Measurements from ENCODE around the gene SNX25. TPM values are rescaled to one million over a fixed set of nuclear protein-coding genes. Genes with fewer than 3 reads are reported as not detected.

SNX25 gene
- total and polyA plus RNA-seq, 2 donors (not counting 1 experiment from before 2014, with no cell fraction given): 12.0 to 77.6 TPM

DNA sequence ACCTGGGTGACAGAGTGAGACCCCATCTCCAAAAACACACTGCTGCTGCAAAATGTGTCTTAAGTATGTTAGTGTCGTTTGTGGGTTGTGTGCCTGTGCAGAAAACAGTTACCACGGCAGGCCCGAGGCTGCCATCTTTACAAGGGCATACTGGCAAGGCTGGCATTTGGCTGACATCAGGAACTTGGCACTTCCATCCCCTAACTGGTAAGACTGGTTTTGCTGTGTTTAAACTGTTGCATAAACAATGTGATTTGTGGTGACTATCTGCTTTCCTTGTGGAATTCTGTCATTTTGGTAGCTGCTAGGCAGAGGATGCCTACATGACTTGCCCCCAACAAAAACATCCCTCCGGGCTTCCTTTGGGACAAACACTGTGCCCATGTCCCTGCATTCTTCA, 174.1 kb downstream of the SNX25 start:
- intact Hi-C loops (cut with micrococcal nuclease): no loop called here
- no peak overlapping the region for H3K4me3 Mint-ChIP-seq
- ATAC-seq (ENCODE audit: low read depth) (no peak), DNase-seq (no peak)
- H3K27ac Mint-ChIP-seq: no peak overlapping the region
- H3K4me1 Mint-ChIP-seq: peaks cover 9% of the 10 kb centered on the region
- H3K27ac ChIP-seq (ENCODE audit: low read length in 2 of 2): no peak overlapping the region
- H3K27me3 Mint-ChIP-seq: no peaks in the 10 kb centered on the region
- no peak overlapping the region for H2AFZ ChIP-seq (ENCODE audit: insufficient read depth, low read depth, low read length, poor library complexity, severe bottlenecking)
- TF ChIP-seq EZH2 (IDR thresholded peaks at IDR 0.05; ENCODE audit: borderline replicate concordance, insufficient read depth, low read depth, low read length, poor library complexity, severe bottlenecking): no peak
- TF ChIP-seq, protein P1, sequence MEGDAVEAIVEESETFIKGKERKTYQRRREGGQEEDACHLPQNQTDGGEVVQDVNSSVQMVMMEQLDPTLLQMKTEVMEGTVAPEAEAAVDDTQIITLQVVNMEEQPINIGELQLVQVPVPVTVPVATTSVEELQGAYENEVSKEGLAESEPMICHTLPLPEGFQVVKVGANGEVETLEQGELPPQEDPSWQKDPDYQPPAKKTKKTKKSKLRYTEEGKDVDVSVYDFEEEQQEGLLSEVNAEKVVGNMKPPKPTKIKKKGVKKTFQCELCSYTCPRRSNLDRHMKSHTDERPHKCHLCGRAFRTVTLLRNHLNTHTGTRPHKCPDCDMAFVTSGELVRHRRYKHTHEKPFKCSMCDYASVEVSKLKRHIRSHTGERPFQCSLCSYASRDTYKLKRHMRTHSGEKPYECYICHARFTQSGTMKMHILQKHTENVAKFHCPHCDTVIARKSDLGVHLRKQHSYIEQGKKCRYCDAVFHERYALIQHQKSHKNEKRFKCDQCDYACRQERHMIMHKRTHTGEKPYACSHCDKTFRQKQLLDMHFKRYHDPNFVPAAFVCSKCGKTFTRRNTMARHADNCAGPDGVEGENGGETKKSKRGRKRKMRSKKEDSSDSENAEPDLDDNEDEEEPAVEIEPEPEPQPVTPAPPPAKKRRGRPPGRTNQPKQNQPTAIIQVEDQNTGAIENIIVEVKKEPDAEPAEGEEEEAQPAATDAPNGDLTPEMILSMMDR (IDR thresholded peaks at IDR 0.05): no peak
- ChIA-PET POLR2A (no interaction called here), CTCF (interaction anchor here (1.3 kb wide), 1 partner anchor 13 kb away, joined by 3 read pairs; the partner anchor contains the start of genes ANKRD37 and LRP2BP)
- H3K9me3 ChIP-seq (ENCODE audit: control extremely low read depth in 1 of 3, control insufficient read depth in 2 of 3, insufficient read depth in 1 of 3, low read length in 2 of 3): peaks cover 3 to 4% (median 4%) of the 10 kb centered on the region in 3 donors
- no peak overlapping the region for H3K4me3 ChIP-seq (ENCODE audit: control extremely low read depth in 1 of 5, extremely low read depth in 1 of 5, insufficient read depth in 1 of 5, low read depth in 2 of 5, low read length in 4 of 5)
- H3K79me2 ChIP-seq (ENCODE audit: control insufficient read depth, insufficient read depth, low read length): no peaks in the 10 kb centered on the region
- H3K36me3 ChIP-seq (replicated peaks in 1 of 2; ENCODE audit: control extremely low read depth in 1 of 2, control insufficient read depth in 1 of 2, extremely low read depth in 1 of 2, insufficient read depth in 2 of 2, low read length in 1 of 2): peaks cover 0 to 3% of the 10 kb centered on the region in 2 experiments
- no peak overlapping the region for H3K9ac ChIP-seq (ENCODE audit: low read length)
- peaks cover 0 to 3% of the 10 kb centered on the region in 2 donors for H3K4me1 ChIP-seq (ENCODE audit: control insufficient read depth in 2 of 2, insufficient read depth in 2 of 2, low read length in 2 of 2)
- no peak overlapping the region for H3K4me2 ChIP-seq (replicated peaks; ENCODE audit: low read depth, low read length, poor library complexity, severe bottlenecking)
- H3K27me3 ChIP-seq (replicated peaks in 1 of 4; ENCODE audit: control extremely low read depth in 1 of 4, control insufficient read depth in 3 of 4, insufficient read depth in 4 of 4, low read length in 3 of 4): no peaks in the 10 kb centered on the region
- H4K20me1 ChIP-seq (ENCODE audit: control insufficient read depth, insufficient read depth, low read length, poor library complexity, severe bottlenecking): no peaks in the 10 kb centered on the region
- WGBS (ENCODE audit: insufficient coverage): 97% methylated on average over 4 of the region's 4 CpGs
- H3K9me3 Mint-ChIP-seq (ENCODE audit: insufficient read depth): peaks cover 8% of the 10 kb centered on the region

DNA sequence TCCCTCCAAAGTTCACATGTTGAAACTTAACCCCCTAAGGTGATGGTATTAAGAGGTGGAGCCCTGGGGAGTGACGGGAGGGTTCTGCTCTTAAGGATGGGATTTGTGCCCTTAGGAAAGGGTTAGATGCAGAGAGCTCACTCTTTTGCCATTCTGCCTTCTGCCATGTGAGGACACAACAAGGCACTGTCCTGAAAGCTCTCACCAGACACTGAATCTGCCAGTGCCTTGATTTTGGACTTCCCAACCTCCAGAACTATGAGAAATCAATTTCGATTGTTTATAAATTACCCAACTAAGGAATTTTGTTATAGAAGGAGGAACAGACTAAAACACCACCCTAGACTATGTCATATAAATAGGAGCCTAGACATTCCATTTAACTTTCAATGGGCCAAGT, 174.7 kb downstream of the SNX25 start:
- no peak overlapping the region for H3K4me3 ChIP-seq (ENCODE audit: control extremely low read depth in 1 of 5, extremely low read depth in 1 of 5, insufficient read depth in 1 of 5, low read depth in 2 of 5, low read length in 4 of 5)
- no CpG with 5 or more reads among the region's 2 CpGs for WGBS (ENCODE audit: insufficient coverage)
- peaks cover 0 to 3% of the 10 kb centered on the region in 2 donors for H3K4me1 ChIP-seq (ENCODE audit: control insufficient read depth in 2 of 2, insufficient read depth in 2 of 2, low read length in 2 of 2)
- intact Hi-C loops (cut with micrococcal nuclease): no loop called here
- no peaks in the 10 kb centered on the region for H3K79me2 ChIP-seq (ENCODE audit: control insufficient read depth, insufficient read depth, low read length)
- H3K27me3 ChIP-seq (replicated peaks in 1 of 4; ENCODE audit: control extremely low read depth in 1 of 4, control insufficient read depth in 3 of 4, insufficient read depth in 4 of 4, low read length in 3 of 4): no peaks in the 10 kb centered on the region
- H3K4me1 Mint-ChIP-seq: peaks cover 9% of the 10 kb centered on the region
- H3K9me3 Mint-ChIP-seq (ENCODE audit: insufficient read depth): peaks cover 8% of the 10 kb centered on the region
- TF ChIP-seq, protein P1 (IDR thresholded peaks at IDR 0.05): no peak
- no peak for TF ChIP-seq EZH2 (IDR thresholded peaks at IDR 0.05; ENCODE audit: borderline replicate concordance, insufficient read depth, low read depth, low read length, poor library complexity, severe bottlenecking)
- no peak overlapping the region for H3K27ac ChIP-seq (ENCODE audit: low read length in 2 of 2)
- H4K20me1 ChIP-seq (ENCODE audit: control insufficient read depth, insufficient read depth, low read length, poor library complexity, severe bottlenecking): no peaks in the 10 kb centered on the region
- H3K27ac Mint-ChIP-seq: no peak overlapping the region
- ChIA-PET CTCF (interaction anchor here (1.3 kb wide), 1 partner anchor 12 kb away, joined by 3 read pairs; the partner anchor contains the start of genes ANKRD37 and LRP2BP), POLR2A (no interaction called here)
- peaks cover 3 to 4% (median 4%) of the 10 kb centered on the region in 3 donors for H3K9me3 ChIP-seq (ENCODE audit: control extremely low read depth in 1 of 3, control insufficient read depth in 2 of 3, insufficient read depth in 1 of 3, low read length in 2 of 3)
- H3K36me3 ChIP-seq (replicated peaks in 1 of 2; ENCODE audit: control extremely low read depth in 1 of 2, control insufficient read depth in 1 of 2, extremely low read depth in 1 of 2, insufficient read depth in 2 of 2, low read length in 1 of 2): peaks cover 0 to 3% of the 10 kb centered on the region in 2 experiments
- H3K4me2 ChIP-seq (replicated peaks; ENCODE audit: low read depth, low read length, poor library complexity, severe bottlenecking): no peak overlapping the region
- ATAC-seq (ENCODE audit: low read depth): no peak
- no peaks in the 10 kb centered on the region for H3K27me3 Mint-ChIP-seq
- no peak overlapping the region for H3K9ac ChIP-seq (ENCODE audit: low read length)
- no peak overlapping the region for H2AFZ ChIP-seq (ENCODE audit: insufficient read depth, low read depth, low read length, poor library complexity, severe bottlenecking)
- no peak overlapping the region for H3K4me3 Mint-ChIP-seq
- no peak for DNase-seq

Measured in B cell (primary cell).